ENCODE data around the gene HCST. TPM values are rescaled to one million over a fixed set of nuclear protein-coding genes. Genes with fewer than 3 reads are reported as not detected.
"Not testable (repeated sequence)": the region's sequence is repeated elsewhere in the genome, so short reads cannot be mapped to it uniquely, and the experiment has no call there.

HCST gene
- total RNA-seq: 6.8 TPM

GRCh38 chr19:35901854-35902661, at the start of gene HCST:
TSS of gene HCST (plus strand) at chr19:35902529. CDS start at chr19:35902594, 65 bp downstream.
- no peak for DNase-seq (ENCODE audit: low spot score)

GRCh38 chr19:35853038-35853756, 49.1 kb upstream of the HCST start:
- DNase-seq (ENCODE audit: low spot score): no peak

- no peak for DNase-seq (ENCODE audit: low spot score)
These were observed 45.7 kb upstream of the HCST start, which contains the start of gene KIRREL2 for GRCh38 chr19:35856546-35857149. TSS of gene KIRREL2 (plus strand) at chr19:35856911. CDS start at chr19:35857120, 209 bp downstream.

- no peak for DNase-seq (ENCODE audit: low spot score)
These were observed 44.0 kb upstream of the HCST start for GRCh38 chr19:35858311-35858710.

GRCh38 chr19:35859414-35859813, 42.9 kb upstream of the HCST start:
- no peak for DNase-seq (ENCODE audit: low spot score)

DNA sequence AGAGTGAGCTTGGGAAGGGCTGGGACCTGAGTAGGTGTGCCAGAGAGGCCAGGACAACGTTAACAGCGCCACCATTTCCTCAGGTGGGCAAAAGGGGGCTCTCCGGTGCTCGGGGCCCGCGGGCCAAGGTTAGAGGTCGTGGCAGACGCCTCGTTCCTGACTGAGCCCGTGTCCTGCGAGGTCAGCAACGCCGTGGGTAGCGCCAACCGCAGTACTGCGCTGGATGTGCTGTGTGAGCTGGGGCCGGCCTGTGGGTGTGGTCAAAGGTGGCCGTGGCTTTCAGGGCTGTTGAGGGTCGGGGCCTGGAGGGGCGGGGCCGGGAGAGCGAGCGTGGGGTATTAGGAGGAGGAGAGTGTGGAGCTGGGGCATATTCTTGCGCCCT, 41.9 kb upstream of the HCST start:
- DNase-seq (ENCODE audit: low spot score): no peak

GRCh38 chr19:35860818-35861639, 41.3 kb upstream of the HCST start:
- DNase-seq (ENCODE audit: low spot score): no peak

DNA sequence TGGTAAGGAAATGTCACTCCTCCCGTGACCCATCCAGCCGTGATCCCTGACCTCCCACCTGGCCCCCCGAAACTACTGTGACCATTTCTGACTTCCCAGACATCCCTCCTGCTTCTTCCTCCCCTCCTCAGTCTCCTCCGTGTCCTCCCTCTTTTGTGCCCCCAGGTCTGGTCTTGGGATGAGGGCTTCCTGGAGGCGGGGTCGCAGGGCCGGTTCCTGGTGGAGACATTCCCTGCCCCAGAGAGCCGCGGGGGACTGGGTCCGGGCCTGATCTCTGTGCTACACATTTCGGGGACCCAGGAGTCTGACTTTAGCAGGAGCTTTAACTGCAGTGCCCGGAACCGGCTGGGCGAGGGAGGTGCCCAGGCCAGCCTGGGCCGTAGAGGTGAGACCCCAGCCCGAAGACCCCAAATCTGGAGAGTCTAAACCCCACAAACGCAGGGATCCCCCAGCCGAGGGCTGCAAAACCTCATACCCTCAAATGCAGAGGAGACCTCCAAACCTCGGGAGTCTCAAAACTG, 40.6 kb upstream of the HCST start:
- DNase-seq (ENCODE audit: low spot score): no peak

DNA sequence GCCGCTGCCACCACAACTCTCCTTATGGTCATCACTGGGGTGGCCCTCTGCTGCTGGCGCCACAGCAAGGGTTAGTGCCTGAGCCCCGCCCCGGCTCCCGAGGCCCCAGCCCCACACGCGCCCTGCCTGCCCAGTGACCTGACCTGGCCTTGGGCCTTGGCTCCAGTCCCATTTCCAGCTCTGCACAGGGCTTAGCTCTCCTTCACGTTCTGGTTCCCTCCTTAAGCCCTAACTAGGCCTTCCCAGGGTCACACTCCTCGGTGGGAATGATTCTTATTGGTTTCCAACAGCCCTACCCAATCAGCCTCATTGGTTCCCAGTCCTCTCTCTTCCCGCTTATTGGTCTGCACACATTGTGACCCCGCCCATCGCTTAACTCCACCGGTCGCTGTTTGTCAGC, 39.8 kb upstream of the HCST start:
- no peak for DNase-seq (ENCODE audit: low spot score)

DNA sequence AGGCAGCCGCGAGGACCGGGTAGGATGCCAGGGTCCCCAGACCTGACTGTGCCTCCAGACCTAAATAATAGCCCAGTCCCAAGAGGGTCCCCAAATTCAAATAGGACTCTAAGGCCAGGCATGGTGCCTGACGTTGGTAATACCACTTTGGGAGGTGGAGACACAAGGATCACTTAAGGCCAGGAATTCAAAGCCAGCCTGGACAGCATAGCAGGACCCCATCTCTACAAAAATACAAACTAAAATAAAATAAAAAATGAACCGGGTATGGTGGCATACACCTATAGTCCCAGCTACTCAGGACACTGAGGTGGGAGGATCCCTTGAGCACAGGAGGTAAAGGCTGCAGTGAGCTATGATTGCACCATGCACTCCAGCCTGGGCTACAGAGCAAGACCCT, 39.3 kb upstream of the HCST start:
- no peak for DNase-seq (ENCODE audit: low spot score)

DNA sequence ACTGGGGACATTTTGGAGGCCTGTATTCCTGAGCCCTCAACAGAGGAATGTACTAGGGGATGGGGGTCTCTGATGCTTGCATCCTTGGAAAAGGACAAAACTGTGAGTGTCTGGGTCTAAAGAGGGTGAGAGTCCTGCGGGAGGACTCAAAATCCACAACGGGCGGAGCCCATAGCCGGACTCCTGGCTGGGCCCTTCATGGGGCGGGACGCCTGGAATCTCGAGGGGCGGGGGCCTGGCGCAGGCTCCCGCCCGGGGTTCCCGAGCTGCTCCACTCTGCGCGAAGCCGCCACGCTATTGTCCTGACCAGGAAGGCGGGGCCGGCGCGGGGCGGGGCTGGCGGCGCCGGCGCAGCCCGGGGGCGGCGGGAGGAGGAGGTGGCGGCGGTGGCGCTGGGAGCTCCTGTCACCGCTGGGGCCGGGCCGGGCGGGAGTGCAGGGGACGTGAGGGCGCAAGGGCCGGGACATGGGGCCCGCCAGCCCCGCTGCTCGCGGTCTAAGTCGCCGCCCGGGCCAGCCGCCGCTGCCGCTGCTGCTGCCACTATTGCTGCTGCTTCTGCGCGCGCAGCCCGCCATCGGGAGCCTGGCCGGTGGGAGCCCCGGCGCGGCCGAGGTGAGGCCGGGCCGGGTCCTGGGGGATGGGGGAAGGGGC, 34.0 kb upstream of the HCST start, which contains the start of gene APLP1:
APLP1 (plus strand) TSS at position 403 of the 651 bp plus-strand sequence; CDS start at position 466, 63 bp downstream.
- peak; percentile 59 for DNase-seq (ENCODE audit: low spot score)

DNA sequence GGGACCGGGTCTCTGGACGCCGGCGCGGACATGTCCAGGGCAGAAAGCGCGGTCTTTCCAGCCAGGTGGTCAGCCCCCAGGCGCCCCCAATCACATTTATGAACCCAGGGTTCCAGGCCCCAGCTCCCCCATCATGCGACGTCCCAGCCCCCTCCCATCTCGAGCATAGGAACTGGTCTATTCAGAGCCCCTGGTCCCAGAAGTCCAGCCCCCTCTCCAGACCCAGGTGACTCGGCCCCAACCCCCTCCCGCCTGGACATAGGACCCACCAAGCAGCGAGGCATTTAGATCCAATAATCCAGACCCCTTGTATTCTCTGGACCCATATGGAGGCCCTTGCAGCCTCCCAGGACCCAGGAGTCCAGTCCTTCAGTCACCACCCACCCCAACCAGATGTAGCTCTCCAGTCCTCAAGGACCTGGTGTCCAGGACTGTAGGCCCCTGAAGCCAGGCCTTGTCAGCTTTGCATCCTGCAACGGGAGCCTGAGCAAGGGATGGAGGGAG, 33.5 kb upstream of the HCST start:
- no peak for DNase-seq (ENCODE audit: low spot score)

DNA sequence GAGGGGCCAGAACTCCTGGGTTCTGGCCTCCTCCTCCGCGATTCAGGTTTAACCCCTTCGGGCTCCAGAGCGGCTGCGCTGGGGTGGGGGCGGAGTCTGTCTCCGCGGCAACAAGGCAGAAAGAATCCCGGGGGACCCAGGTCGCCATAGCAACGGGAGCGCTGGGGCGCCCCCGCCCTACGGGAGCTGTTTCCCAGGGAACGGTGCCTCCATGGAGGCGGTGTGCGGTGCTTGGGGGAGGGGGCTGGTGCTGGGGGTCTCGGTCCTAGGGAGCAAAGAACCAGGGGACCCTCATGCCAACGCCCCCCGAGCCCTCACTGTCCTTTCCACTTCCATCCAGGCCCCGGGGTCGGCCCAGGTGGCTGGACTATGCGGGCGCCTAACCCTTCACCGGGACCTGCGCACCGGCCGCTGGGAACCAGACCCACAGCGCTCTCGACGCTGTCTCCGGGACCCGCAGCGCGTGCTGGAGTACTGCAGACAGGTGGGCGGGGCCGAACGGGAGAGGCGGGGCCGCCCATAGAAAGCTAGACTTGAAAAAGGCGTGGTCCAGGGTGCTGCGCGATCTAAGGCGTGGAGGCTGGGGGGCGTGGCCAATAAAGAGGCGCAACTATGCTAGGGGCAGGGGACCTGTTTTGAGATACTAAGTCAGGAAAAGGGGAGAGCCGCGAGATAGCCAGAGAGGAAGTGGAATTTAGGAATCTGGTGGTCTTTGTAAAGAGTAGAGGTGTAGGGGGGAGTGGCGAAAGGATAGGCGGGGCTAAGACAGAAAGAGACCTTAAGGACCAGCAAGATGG, 32.8 kb upstream of the HCST start:
- DNase-seq (ENCODE audit: low spot score): peak; percentile 62

GRCh38 chr19:35870124-35870736, 32.1 kb upstream of the HCST start:
- DNase-seq (ENCODE audit: low spot score): not testable (repeated sequence)

DNA sequence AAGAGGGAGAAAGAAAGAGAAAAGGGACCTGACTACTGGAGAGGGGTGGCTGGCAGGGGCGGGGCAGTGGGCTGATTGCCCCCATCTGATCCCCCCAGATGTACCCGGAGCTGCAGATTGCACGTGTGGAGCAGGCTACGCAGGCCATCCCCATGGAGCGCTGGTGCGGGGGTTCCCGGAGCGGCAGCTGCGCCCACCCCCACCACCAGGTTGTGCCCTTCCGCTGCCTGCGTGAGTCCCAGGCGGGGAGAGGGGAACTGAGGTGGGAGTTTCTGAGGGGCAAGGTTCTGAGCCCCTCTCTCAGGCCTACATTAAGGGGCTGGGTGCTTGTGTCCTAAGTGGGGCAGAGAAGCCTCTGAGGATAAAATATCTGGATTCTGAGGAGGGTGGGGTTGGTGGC, 31.5 kb upstream of the HCST start:
- no peak for DNase-seq (ENCODE audit: low spot score)

DNA sequence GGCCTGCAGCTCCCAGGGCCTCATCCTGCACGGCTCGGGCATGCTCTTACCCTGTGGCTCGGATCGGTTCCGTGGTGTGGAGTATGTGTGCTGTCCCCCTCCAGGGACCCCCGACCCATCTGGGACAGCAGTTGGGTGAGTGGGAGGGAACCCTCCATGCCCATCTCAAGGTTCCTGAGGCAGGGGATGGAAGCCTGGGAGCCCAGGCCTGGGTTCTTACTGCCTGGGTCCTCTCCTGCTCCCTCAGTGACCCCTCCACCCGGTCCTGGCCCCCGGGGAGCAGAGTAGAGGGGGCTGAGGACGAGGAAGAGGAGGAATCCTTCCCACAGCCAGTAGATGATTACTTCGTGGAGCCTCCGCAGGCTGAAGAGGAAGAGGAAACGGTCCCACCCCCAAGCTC, 30.7 kb upstream of the HCST start:
- DNase-seq (ENCODE audit: low spot score): no peak

DNA sequence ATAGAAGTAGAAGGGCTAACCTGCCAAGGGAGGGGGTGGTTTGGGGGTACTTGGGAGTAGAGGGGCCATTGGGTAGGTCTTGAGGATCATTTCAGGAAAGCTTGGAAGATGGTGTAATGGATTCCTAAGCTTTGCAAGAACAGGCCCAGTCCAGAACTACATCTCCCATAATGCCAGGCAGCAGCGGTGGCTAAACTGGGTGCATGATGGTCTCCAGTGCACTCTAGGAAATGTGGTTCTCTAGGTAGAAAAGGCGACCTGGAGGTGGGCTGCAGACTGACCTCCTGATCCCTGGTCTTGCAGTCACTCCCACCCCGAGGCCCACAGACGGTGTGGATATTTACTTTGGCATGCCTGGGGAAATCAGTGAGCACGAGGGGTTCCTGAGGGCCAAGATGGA, 30.1 kb upstream of the HCST start:
- DNase-seq (ENCODE audit: low spot score): no peak

DNA sequence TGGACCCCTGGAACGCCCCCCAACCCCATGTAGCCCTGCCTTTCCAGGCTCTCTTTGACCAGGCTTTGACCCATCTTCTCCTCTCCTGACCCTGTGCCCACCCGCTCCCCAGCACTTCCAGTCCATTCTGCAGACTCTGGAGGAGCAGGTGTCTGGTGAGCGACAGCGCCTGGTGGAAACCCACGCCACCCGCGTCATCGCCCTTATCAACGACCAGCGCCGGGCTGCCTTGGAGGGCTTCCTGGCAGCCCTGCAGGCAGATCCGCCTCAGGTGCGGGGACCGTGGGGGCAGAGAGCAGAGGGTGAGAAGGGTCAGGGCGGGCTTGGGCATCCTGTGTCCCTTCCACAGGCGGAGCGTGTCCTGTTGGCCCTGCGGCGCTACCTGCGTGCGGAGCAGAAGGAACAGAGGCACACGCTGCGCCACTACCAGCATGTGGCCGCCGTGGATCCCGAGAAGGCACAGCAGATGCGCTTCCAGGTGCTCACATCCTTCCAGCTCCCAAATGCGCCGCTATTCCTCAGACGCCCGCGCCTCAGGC, 27.9 kb upstream of the HCST start:
- DNase-seq (ENCODE audit: low spot score): no peak

- DNase-seq (ENCODE audit: low spot score): no peak
These were observed 23.3 kb upstream of the HCST start for GRCh38 chr19:35879068-35879467.
